Measurements from ENCODE around the gene TNFAIP2. TPM values are rescaled to one million over a fixed set of nuclear protein-coding genes. Genes with fewer than 3 reads are reported as not detected.
"Not testable (repeated sequence)": the region's sequence is repeated elsewhere in the genome, so short reads cannot be mapped to it uniquely, and the experiment has no call there.

TNFAIP2 gene
- total RNA-seq, 2 experiments from 2014 or later, result not detected

GRCh38 chr14:103118663-103119404 lies 4.4 kb upstream of the TNFAIP2 start:
- BruUV-seq (replicated peaks), result no TSS peak
- H3K36me3 ChIP-seq (ENCODE audit: insufficient read depth, low read length), result no peaks in the 10 kb centered on the region
- peaks cover 7% of the 10 kb centered on the region for H3K4me1 ChIP-seq (ENCODE audit: insufficient read depth, low read length, poor library complexity, severe bottlenecking)
- CTCF ChIA-PET (ENCODE audit: unreplicated experiment), result no interaction called here
- POLR2A ChIA-PET, result no interaction called here
- no peaks in the 10 kb centered on the region for H3K79me2 ChIP-seq (ENCODE audit: insufficient read depth, low read depth, low read length)
- intact Hi-C loops (cut with micrococcal nuclease; ENCODE audit: unreplicated experiment), result no loop called here
- H3K4me3 ChIP-seq (ENCODE audit: low read depth, low read length, poor library complexity, severe bottlenecking), result no peak overlapping the region
- DNase-seq (ENCODE audit: low spot score), result no peak
- H3K9me2 ChIP-seq (ENCODE audit: insufficient read depth, low read length), result no peaks in the 10 kb centered on the region
- TF ChIP-seq EZH2phosphoT487 (IDR thresholded peaks at IDR 0.05; ENCODE audit: borderline replicate concordance, low read depth, low read length), result no peak
- no peak for TF ChIP-seq CTCF (conservative IDR thresholded peaks at IDR 0.05; ENCODE audit: low read length)
- no peak overlapping the region for H3K27ac ChIP-seq (ENCODE audit: low read depth, low read length, poor library complexity, severe bottlenecking)
- no peak overlapping the region for H3K4me2 ChIP-seq (ENCODE audit: low read length)
- H4K20me1 ChIP-seq (ENCODE audit: insufficient read depth, low read length), result no peaks in the 10 kb centered on the region
- H3K9me3 ChIP-seq (ENCODE audit: low read length), result no peaks in the 10 kb centered on the region
- H2AFZ ChIP-seq (ENCODE audit: low read length), result no peak overlapping the region

- H3K4me2 ChIP-seq (ENCODE audit: low read length); DNase-seq (ENCODE audit: low spot score); H3K79me2 ChIP-seq (ENCODE audit: insufficient read depth, low read depth, low read length); H2AFZ ChIP-seq (ENCODE audit: low read length); H3K9me2 ChIP-seq (ENCODE audit: insufficient read depth, low read length); H3K27ac ChIP-seq (ENCODE audit: low read depth, low read length, poor library complexity, severe bottlenecking); POLR2A ChIA-PET; CTCF ChIA-PET (ENCODE audit: unreplicated experiment); H4K20me1 ChIP-seq (ENCODE audit: insufficient read depth, low read length); H3K36me3 ChIP-seq (ENCODE audit: insufficient read depth, low read length); intact Hi-C loops (cut with micrococcal nuclease; ENCODE audit: unreplicated experiment); H3K4me3 ChIP-seq (ENCODE audit: low read depth, low read length, poor library complexity, severe bottlenecking); H3K4me1 ChIP-seq (ENCODE audit: insufficient read depth, low read length, poor library complexity, severe bottlenecking); BruUV-seq (replicated peaks); H3K9me3 ChIP-seq (ENCODE audit: low read length): not testable (repeated sequence)
Observed at GRCh38 chr14:103119527-103119926, 3.7 kb upstream of the TNFAIP2 start.

GRCh38 chr14:103121121-103121845 lies 2.0 kb upstream of the TNFAIP2 start:
- ChIA-PET CTCF (ENCODE audit: unreplicated experiment) (no interaction called here), POLR2A (interaction anchor here (0.5 kb wide), 1 partner anchor 20 kb away, joined by 4 read pairs; no protein-coding TSS in a partner anchor)
- H2AFZ ChIP-seq (ENCODE audit: low read length), result no peak overlapping the region

More at GRCh38 chr14:103121121-103121845, 2.0 kb upstream of the TNFAIP2 start:
- TF ChIP-seq EZH2phosphoT487 (IDR thresholded peaks at IDR 0.05; ENCODE audit: borderline replicate concordance, low read depth, low read length), result no peak
- TF ChIP-seq CTCF (conservative IDR thresholded peaks at IDR 0.05; ENCODE audit: low read length), result no peak
- Histone ChIP-seq H3K4me3 (ENCODE audit: low read depth, low read length, poor library complexity, severe bottlenecking) (no peak overlapping the region), H3K9me2 (ENCODE audit: insufficient read depth, low read length) (no peaks in the 10 kb centered on the region), H3K36me3 (ENCODE audit: insufficient read depth, low read length) (no peaks in the 10 kb centered on the region), H3K9me3 (ENCODE audit: low read length) (no peaks in the 10 kb centered on the region), H4K20me1 (ENCODE audit: insufficient read depth, low read length) (no peaks in the 10 kb centered on the region), H3K4me2 (ENCODE audit: low read length) (no peak overlapping the region), H3K79me2 (ENCODE audit: insufficient read depth, low read depth, low read length) (no peaks in the 10 kb centered on the region), H3K4me1 (ENCODE audit: insufficient read depth, low read length, poor library complexity, severe bottlenecking) (peaks cover 7% of the 10 kb centered on the region), H3K27ac (ENCODE audit: low read depth, low read length, poor library complexity, severe bottlenecking) (no peak overlapping the region)
- intact Hi-C loops (cut with micrococcal nuclease; ENCODE audit: unreplicated experiment), result no loop called here
- no peak for DNase-seq (ENCODE audit: low spot score)
- BruUV-seq (replicated peaks), result no TSS peak
